ENCODE data around the gene ZFHX3. TPM values are rescaled to one million over a fixed set of nuclear protein-coding genes. Genes with fewer than 3 reads are reported as not detected.
A peak's percentile ranks its signal among the peaks of the same experiment; 100 is the strongest.

The ZFHX3 gene
- total and polyA plus RNA-seq, 11 donors, result 3.8 to 21.6 (median 13.6) TPM

DNA sequence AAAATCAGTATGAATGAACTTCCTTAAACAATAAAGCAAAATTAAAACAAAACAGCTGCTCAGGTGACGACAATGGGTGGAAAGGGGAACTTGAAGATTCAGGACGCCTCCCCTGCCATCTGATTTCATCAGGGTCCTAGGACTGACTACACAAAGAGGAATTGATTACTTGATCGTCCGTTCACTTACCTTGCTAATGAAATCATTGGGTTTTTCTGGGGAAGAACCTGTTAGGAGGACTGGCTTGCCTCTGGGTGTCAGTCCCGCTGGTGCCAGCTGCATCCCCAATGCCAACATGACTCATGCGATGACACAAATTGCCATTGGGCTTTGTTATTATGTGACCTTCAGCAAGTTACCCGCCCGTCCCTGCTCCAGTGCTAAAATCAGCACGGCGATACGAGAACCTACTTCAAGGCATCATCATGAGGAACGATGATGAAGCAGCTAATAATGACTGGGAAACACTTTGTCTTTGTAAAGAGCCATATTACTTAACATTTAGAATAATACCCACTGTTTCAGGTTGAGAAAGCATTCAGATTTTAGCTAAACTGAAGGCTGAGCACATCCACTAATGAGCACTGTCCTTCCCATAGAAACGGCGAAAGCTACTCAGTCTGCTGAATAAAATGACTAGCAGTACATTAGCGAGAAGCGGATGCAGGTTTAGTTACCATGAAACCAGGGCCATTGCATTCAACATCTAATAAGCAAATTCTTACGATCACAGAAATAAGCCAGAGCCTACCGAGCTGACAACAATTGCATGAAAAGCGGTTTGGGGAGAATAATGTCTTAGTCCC lies 139.4 kb downstream of the ZFHX3 start:
- intact Hi-C loops (cut with DNase I), result no loop called here
- no peak for TF ChIP-seq POLR2A (IDR thresholded peaks at IDR 0.05)
- TF ChIP-seq, protein P1, sequence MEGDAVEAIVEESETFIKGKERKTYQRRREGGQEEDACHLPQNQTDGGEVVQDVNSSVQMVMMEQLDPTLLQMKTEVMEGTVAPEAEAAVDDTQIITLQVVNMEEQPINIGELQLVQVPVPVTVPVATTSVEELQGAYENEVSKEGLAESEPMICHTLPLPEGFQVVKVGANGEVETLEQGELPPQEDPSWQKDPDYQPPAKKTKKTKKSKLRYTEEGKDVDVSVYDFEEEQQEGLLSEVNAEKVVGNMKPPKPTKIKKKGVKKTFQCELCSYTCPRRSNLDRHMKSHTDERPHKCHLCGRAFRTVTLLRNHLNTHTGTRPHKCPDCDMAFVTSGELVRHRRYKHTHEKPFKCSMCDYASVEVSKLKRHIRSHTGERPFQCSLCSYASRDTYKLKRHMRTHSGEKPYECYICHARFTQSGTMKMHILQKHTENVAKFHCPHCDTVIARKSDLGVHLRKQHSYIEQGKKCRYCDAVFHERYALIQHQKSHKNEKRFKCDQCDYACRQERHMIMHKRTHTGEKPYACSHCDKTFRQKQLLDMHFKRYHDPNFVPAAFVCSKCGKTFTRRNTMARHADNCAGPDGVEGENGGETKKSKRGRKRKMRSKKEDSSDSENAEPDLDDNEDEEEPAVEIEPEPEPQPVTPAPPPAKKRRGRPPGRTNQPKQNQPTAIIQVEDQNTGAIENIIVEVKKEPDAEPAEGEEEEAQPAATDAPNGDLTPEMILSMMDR (IDR thresholded peaks at IDR 0.05), result no peak
- H3K36me3 ChIP-seq, result no peaks in the 10 kb centered on the region
- H3K27me3 ChIP-seq, result no peaks in the 10 kb centered on the region
- WGBS, 4 donors, result 92 to 94% (median 94%) methylated on average over 19 of the region's 19 CpGs
- H3K4me3 ChIP-seq, result no peak overlapping the region
- peaks cover 0 to 10% (median 0%) of the 10 kb centered on the region in 12 donors for H3K4me1 ChIP-seq
- H3K9me3 ChIP-seq, result no peaks in the 10 kb centered on the region
- no peak overlapping the region for H3K27ac ChIP-seq
- DNase-seq (no peak), ATAC-seq (peak in 2 of 4 donors; percentile 45 to 51)

DNA sequence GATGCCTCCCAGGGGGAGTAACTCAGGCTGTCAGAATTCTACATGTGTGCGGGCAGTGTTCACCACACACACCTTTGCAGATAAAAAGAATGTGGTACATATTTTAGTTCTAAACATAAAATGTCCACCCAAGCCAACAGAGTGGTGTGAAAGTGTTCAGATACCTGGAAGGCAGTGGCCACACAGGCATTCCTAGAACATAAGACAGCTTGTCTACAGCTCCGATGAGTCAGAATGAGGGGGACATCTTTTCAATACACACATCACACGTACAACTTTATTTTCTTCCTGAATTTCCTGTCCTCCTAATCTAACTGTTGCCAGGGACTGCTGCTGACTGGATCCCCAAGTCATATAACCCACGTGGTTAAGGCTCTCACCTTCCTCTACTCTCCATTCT lies 142.3 kb downstream of the ZFHX3 start:
- 80 to 86% (median 82%) methylated on average over 4 of the region's 4 CpGs for WGBS, 4 donors
- no peak overlapping the region for H3K27ac ChIP-seq
- no peaks in the 10 kb centered on the region for H3K27me3 ChIP-seq
- H3K36me3 ChIP-seq, result peaks cover 0 to 3% (median 0%) of the 10 kb centered on the region in 9 donors
- no peaks in the 10 kb centered on the region for H3K9me3 ChIP-seq
- peaks cover 0 to 10% (median 0%) of the 10 kb centered on the region in 12 donors for H3K4me1 ChIP-seq
- DNase-seq, result no peak
- TF ChIP-seq POLR2A (IDR thresholded peaks at IDR 0.05), result no peak
- TF ChIP-seq, protein P1 (IDR thresholded peaks at IDR 0.05), result no peak
- intact Hi-C loops (cut with DNase I), result no loop called here
- H3K4me3 ChIP-seq, result no peak overlapping the region
- ATAC-seq, result no peak

DNA sequence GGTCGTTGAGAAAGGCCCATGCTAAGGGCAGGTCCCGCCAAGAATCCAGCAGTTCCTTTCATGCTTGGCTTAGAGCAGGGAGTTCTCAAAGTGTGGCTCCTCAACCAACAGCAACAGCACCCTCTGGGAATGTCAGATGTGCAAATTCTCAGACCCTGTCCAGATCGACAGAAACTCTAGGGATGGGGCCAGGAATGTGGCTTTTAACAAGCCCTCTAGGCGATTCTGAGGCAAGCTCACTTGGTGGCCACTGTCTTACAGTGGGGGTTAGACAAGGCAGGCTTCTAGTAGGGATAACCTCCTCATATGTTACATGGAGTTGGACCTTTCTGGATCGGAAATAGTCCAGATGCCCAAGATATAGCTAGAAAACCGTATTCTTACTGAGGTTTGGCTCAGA lies 144.8 kb downstream of the ZFHX3 start:
- TF ChIP-seq, protein P1 (IDR thresholded peaks at IDR 0.05), result no peak
- no peak for TF ChIP-seq POLR2A (IDR thresholded peaks at IDR 0.05)
- no peaks in the 10 kb centered on the region for H3K9me3 ChIP-seq
- H3K27me3 ChIP-seq, result no peaks in the 10 kb centered on the region
- DNase-seq (no peak), ATAC-seq (no peak)
- no peak overlapping the region for H3K4me3 ChIP-seq
- H3K4me1 ChIP-seq, result peaks cover 0 to 3% (median 0%) of the 10 kb centered on the region in 12 donors
- WGBS, 4 donors, result 79 to 89% (median 87%) methylated on average over 6 of the region's 6 CpGs
- intact Hi-C loops (cut with DNase I), result no loop called here
- H3K36me3 ChIP-seq, result peaks cover 0 to 3% (median 0%) of the 10 kb centered on the region in 9 donors
- H3K27ac ChIP-seq, result no peak overlapping the region

DNA sequence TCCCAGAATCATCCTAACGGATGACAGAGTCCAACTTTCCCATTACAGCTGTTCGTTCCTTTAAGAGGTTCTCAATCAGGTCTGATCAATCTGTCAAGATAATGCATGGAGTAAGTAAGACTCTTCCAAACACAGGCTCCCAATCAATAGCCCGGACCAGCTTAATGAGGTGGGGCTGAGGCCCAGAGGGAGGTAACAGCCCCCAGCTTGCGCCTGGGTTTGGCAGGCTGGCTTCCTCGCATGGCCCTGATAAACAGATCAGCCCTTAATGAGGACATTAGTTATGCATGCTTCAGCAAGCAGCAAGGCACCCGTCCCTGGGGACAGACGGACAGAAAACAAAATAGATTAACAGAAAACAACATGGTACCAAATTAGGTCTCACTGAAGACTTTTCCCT lies 145.7 kb downstream of the ZFHX3 start:
- ATAC-seq (no peak), DNase-seq (no peak)
- Histone ChIP-seq H3K36me3 (peaks cover 0 to 3% (median 0%) of the 10 kb centered on the region in 9 donors), H3K27me3 (no peaks in the 10 kb centered on the region), H3K9me3 (no peaks in the 10 kb centered on the region), H3K27ac (no peak overlapping the region), H3K4me1 (peaks cover 0 to 3% (median 0%) of the 10 kb centered on the region in 12 donors), H3K4me3 (no peak overlapping the region)
- intact Hi-C loops (cut with DNase I), result no loop called here
- WGBS, 4 donors, result 88 to 94% (median 93%) methylated on average over 7 of the region's 7 CpGs
- TF ChIP-seq POLR2A (IDR thresholded peaks at IDR 0.05), result no peak
- TF ChIP-seq, protein P1 (IDR thresholded peaks at IDR 0.05), result no peak

Measured in heart left ventricle (tissue), 16 donors.